Measurements from ENCODE around the gene LRFN2.

Gene LRFN2

DNA sequence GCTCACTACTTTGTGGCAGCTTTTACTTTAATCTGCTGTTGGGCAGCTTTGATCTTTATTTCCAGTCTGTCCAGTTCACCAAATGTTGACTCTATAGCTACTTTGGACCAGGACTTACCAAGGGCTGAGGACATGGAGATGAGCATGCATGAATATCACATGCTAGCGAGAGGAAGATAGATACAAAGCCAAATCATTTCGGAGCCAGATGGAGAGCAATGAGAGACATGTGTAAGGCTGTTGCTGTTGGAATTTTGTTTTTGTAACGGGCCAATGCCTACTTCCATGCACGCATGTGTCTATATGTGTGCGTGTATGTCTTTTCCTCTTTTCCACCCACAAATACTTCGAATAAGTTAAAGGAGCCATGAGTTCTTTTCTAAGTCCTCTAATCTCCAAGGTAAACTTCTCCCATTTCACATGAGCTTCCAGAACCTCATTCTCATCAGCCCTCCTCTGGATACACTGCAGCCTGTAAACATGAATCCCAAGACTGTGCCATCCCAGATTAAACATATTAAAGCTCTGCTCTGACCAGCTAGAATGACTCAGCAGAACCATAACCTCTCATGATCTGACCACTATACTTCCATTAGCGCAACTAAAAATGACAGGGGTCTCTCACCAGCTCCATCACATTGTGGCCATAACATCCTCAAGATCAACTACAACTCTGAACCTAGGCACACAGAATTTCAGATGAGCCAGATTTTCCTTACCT lies 160.7 kb downstream of the LRFN2 start:
- no peak for DNase-seq

GRCh38 chr6:40425192-40425919 lies 161.8 kb downstream of the LRFN2 start:
- peak; percentile 36 for DNase-seq

DNA sequence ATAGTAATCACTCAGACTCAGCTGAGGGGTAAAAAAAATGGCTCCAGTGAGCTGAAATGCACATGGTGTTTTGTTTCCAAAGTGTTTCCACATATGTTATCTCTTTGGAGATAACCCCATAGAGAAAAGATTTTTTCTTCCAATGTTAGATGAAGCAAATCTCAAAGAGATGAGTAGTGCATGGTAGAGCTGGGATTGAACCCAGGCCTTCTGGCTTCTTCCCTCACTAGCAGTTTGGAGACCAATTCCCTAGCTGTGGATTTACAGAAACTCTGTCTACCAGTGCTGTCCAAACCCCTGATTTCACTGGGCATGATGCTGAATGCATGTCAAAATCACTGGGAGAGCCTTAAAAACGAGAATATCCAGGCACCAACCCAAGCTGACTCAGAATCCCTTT lies 165.1 kb downstream of the LRFN2 start:
- DNase-seq = no peak

DNA sequence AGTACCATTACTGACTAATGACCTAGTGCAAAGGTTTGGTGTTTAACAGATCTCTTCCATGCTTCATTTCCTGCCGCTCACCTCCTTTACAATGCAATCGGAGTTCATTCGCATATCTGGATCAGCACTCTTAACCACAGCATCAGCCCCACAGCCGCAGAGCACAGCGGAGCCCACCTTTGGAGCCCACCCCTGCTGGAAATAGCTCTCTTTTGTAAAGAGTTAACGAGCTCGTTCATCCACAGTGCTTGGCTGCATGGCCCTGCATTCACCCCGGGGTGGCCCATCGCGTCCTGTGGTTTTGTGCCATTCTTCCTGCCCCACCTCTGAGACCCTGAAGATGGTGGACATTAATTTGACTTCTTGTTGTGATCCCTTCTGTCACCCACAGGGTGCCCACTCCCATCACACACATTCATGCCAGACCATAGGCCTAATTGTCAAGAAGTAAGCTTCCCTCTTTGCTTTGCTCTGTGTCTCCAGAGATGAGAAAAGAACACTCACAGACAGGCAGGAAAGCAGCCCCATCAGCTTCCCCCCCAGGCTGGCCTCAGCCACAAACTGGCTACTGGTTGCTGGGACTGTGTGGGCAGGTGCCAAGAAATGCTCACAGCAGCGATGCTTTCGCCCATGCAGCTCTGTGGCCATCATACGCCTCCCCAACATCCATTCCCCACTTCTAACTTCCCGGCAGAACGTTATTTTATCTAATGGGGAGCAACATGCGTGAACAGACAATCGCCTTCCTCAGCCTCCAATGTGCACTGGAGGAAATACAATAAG lies 167.0 kb downstream of the LRFN2 start:
- no peak for DNase-seq

GRCh38 chr6:40419377-40419776 lies 167.8 kb downstream of the LRFN2 start:
- peak; percentile 72 for DNase-seq

DNA sequence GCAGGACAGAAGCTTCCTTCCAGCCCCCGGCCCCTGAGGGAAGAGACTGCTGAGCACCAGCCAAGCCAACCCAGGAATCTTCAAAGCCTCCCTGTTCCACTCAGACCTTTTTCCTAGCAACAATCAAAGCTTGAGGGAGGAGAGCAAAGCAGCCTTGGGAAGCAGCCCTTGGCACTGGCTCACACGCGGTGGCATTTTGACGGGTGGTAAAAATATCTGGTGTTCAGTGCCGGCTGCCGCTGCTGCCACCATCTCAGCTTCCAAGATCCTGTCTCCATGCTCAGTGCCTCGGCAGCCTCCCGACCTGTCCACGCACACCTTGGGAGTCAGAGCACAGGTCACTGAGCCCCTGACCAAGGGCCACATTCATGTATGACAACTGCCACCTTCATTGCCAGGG lies 170.1 kb downstream of the LRFN2 start:
- DNase-seq = no peak

DNA sequence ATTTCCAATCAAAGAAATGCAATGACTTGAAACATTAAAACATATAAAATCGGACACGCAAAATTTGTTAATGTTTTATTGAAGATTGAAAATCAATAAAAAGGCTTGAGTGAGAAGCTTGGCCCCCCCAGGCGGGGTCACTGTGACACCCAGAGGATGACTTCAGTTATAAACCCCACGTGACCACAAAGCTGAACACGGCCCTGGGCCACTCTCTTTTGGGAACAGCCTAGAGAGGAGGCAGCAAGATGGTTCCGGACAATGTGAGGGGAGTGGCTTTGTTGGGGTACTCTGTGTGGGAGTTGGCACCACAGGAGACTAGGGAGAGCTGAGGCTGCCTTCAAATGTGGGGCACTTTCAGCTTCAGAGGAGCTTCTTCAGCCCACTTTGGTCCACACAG lies 172.5 kb downstream of the LRFN2 start:
- DNase-seq = no peak

DNA sequence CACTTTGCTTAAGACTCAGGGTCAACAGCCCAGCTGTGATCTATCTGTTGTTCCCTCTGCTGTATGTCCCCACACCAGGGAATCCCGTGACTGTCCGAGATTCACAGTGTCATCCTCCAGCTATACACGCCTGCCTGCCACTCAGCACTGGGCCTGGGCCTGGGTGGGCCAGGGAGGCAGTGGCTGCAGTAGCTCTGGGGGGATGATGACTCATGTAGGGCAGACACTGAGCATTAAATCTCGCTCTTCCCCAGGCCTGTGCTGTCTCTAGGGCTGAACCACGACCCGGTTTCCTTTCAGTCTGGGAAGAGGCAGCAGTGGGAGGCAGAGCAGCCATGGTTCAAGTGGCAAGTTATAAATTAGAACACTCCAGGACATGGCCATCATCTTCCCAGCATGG lies 173.9 kb downstream of the LRFN2 start:
- DNase-seq = no peak

GRCh38 chr6:40411881-40412280 lies 175.3 kb downstream of the LRFN2 start:
- no peak for DNase-seq

DNA sequence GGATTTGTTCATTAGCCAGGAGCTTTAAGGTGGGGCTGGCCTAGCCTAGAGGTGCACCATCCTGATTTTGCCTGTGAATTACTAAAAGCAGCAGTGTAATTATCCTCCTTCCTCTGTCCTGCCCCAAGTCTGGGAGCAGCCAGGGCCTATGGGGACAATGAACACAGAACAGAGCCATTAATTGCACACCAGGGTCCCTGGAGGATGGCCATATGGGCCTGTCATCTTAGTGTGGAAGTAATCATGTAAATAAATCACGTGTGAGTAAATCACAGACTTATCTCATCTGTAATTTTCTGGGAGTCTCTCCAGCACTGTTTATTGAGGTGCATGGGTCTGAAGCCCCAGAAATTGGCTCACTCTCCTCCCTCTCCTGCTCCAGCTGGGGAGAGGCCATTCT lies 176.3 kb downstream of the LRFN2 start:
- DNase-seq = no peak

GRCh38 chr6:40409716-40410397 lies 177.3 kb downstream of the LRFN2 start:
- DNase-seq = no peak

- no peak for DNase-seq
Observed at GRCh38 chr6:40408786-40409542, 178.2 kb downstream of the LRFN2 start.

GRCh38 chr6:40407239-40407638 lies 179.9 kb downstream of the LRFN2 start:
- no peak for DNase-seq

- no peak for DNase-seq
Observed at GRCh38 chr6:40406175-40406574, 181.0 kb downstream of the LRFN2 start.

GRCh38 chr6:40400738-40401137 lies 186.4 kb downstream of the LRFN2 start:
- DNase-seq = no peak

GRCh38 chr6:40399888-40400457 lies 187.2 kb downstream of the LRFN2 start:
- DNase-seq = peak; percentile 70

- DNase-seq = no peak
Observed at GRCh38 chr6:40398810-40399477, 188.2 kb downstream of the LRFN2 start.

DNA sequence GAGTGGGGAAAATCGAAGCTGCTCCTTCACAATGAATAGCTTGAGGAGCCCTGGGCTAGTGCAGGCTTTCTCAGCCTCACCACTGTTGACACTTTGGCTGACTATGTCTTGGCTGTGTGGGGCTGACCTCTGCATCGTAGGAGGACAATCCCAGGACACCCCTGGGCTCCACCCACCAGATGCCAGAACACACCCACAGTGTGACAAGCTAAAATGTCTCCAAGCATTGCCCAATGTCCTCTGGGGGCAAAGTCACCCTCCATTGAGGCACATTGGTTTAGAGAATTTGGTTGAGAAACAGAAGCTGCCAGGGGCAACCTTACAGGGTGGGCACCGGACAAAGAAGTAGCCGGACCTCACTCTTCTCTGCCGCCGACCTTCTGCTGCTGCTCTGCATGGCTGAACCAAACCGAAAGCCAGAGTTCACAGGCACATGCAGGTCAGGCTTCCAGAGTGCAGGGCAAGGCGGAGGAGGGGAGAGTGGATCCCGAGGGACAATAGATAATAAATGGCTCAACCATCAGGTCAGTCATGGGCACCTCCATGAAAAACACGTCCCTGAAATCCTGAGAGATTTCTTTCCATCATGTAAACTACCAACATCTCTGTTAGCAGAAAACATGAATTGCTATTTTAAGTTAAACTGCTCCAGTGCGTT lies 189.0 kb downstream of the LRFN2 start:
- no peak for DNase-seq

- peak; percentile 40 for DNase-seq
Observed at GRCh38 chr6:40397287-40398033, 189.7 kb downstream of the LRFN2 start.

DNA sequence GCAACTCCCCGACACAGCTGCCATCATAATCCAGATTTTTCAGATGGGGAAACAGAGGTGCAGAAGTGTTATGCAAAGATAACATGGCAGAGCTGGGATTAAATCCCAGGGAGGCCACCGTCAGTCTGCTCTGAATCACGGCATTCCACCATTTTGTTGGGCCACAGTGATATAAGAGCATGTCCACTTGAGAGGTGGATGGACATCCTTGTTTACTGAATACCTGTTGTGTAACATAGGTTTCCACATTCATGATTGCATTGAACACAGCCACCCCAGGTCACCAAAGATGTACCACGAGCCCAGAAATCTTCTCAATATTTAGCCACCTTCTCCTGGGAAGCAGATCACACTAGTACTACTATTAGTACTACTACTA lies 191.5 kb downstream of the LRFN2 start:
- no peak for DNase-seq
